HUDEP-2 (cell line): ENCODE data around the gene TSKU.
A peak's percentile ranks its signal among the peaks of the same experiment; 100 is the strongest.
"Not testable (repeated sequence)": the region's sequence is repeated elsewhere in the genome, so short reads cannot be mapped to it uniquely, and the experiment has no call there.

Experiments
- DNase-seq, 76 experiments: peaks; one replicate each; lab custom pipeline; 2025; ENCODE audit not compliant: unreplicated experiment in 76 of 76; lab: John Stamatoyannopoulos, UW

The TSKU gene

GRCh38 chr11:76787271-76787670 lies 4.1 kb downstream of the TSKU start:
- DNase-seq, result no peak

DNA sequence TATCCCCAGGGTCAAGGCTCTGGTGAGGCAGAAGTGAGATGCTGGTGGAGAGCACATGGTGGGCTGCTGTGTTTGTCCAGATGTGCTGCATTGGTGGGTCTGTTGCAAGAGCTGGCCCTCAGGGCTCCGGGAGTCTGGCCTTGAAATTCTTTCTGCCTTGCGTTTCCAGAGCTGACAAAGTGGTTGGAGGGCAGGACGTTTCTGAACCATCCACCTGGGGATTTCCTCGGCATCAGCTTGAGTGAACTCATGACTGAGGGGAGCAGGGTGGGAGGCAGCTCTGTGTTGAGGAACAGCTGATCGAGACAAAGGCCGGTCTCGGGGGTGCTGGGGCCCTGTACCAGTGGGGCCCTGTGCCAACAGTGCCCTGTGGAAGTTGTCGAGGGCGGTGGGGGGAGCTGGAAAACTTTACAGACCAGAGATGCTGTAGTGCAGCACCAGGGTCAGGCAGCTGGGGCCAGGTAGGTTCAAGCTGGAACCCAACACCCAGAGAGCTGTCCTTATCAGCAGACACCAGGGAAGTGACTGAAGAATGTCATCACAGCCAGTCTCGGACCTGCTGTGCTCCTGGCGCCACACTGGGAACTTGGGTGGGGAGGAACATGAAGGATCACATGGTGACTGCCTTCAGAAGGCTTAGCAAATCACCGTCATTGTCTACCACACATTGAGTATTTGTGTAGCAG lies 4.9 kb downstream of the TSKU start:
- DNase-seq, result peak in 55 of 76 experiments; percentile 11 to 75 (median 38)

DNA sequence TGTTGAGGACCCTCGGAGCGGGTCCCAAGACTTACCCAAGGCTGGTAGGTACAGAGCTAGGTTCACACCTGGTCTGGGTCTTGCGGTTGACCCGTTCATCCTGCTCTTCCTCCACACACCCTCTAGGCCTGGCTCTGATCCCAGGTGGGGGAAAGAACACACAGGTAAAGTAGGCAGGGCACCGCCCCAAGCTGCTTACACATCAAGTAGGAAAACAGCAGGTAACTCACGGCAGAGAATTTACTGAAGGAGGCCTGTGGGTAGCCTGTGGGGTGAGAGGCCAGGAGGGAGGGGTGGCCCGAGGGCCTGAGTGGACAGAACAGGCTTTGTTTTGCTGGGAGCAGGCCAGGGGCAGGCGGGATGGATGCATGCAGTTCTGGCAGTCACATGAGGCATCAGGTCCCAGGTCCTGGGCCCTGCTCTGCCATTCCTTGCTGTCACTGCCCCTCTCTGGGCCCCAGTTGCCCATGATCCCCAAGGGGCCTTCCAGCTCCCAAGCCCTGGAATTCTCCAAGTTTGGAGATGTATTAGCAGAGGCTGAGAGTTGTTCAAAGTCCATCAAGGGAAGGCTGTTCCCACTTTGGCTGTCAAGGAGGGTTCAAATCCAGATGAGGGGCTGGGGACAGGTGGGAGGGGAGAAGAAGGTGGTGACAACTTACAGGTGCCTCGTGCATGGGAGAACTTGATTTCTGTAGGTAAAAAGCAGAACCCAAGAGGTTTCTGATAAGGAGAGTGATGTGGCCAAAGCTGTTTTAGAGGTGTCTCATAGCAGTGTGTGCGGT lies 5.7 kb downstream of the TSKU start:
- no peak for DNase-seq

GRCh38 chr11:76789443-76789719 lies 6.2 kb downstream of the TSKU start:
- no peak for DNase-seq

DNA sequence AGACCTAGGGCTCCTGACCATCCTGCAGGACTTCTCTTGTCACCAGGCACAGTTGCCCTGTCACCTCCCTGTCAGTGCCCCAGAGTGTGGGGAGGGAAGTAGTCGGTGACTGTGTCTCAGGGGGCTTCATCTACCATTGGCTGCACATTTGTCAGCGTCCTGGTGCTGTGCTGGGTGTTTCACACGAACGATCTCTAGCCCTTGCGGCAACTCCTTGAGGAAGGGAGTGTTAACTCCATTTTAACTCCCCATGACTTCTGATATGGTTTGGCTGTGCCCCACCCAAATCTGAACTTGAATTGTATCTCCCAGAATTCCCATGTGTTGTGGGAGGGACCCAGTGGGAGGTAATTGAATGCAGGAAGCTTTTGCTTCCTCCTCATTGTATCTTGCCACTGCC lies 7.1 kb downstream of the TSKU start:
- DNase-seq, result no peak

DNA sequence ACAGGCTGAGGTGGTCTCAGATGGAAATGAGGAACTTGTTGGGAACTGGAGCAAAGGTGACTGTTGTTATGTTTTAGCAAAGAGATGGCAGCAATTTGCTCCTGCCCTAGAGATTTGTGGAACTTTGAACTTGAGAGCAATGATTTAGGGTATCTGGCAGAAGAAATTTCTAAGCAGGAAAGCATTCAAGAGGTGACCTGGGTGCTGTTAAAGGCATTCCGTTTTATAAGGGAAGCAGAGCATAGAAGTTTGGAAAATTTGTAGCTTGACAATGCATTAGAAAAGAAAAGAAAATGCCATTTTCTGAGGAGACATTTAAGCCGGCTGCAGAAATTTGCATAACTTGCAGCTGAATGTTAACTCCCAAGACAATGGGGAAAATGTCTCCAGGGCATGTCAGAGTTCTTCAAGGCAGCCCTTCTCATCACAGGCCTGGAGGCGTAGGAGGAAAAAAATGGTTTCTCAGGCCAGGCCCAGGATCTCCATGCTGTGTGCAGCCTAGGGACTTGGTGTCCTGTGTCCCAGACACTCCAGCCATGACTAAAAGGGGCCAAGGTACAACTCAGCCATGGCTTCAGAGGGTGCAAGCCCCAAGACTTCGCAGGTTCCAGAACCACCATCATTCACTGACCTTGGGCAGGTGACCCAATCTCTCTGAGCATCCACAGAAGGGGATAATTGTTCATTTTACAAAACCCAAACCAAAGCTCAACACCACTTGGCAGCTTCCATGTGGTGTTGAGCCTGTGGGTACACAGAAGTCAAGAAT lies 8.0 kb downstream of the TSKU start:
- not testable (repeated sequence) for DNase-seq

DNA sequence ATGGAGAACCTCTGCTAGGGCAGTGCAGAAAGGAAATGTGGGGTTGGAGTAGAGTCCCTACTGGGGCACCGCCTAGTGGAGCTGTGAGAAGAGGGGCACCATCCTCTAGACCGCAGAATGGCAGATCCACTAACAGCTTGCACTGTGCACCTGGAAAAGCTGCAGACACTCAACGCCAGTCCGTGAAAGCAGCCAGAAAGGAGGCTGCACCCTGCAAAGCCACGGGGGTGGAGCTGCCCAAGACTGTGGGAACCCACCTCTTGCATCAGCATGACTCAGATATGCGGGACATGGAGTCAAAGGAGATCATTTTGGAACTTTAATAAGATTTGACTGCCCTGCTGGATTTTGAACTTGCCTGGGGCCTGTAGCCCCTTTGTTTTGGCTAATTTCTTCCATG lies 8.7 kb downstream of the TSKU start:
- peak in 3 of 76 experiments; percentile 10 to 18 (median 16) for DNase-seq

- no peak for DNase-seq
These were observed 9.5 kb downstream of the TSKU start for GRCh38 chr11:76792505-76793264.

DNA sequence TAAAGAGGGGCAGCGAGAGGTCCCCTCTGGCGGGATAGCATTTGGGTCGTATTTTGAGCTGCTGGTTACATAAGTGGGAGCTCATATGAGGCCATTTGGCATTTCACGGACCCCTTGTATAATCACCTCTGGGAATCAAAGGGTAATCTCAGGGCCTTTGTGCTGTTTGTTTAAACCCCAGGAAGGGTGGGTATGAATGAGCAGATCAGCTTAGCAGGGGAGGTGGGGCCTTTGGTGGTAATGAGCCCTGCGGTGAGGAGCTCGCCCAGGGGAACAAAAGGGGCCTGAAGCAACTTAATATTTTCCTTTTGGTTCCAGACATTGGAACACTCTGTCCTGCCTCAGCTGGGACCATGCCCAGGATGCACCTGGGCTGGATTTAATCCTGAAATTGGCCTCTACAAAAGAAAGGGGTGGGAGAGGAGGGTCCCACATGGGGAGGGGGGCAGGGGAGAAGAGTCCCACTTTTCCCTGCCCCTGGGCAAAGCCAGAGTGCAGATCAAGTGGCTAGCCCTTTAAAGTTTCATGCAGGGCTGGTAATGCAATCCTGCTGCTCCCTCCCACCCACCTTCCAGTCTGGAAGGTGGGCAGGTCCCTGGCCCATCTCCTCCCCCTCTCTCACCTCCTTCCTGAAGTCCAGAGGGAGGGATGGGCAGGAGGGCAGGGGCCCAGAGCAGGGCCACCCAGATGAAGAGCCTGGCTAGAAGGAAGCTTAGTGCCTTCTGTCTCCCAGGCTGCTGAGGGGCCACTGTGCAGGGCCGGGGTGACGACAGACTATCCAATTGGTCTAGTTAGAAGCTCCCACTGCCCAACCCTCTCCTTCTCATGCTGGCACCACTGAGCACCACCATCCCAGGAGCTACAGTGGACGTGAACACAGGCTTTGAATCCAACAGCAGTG lies 10.5 kb downstream of the TSKU start:
- no peak for DNase-seq

DNA sequence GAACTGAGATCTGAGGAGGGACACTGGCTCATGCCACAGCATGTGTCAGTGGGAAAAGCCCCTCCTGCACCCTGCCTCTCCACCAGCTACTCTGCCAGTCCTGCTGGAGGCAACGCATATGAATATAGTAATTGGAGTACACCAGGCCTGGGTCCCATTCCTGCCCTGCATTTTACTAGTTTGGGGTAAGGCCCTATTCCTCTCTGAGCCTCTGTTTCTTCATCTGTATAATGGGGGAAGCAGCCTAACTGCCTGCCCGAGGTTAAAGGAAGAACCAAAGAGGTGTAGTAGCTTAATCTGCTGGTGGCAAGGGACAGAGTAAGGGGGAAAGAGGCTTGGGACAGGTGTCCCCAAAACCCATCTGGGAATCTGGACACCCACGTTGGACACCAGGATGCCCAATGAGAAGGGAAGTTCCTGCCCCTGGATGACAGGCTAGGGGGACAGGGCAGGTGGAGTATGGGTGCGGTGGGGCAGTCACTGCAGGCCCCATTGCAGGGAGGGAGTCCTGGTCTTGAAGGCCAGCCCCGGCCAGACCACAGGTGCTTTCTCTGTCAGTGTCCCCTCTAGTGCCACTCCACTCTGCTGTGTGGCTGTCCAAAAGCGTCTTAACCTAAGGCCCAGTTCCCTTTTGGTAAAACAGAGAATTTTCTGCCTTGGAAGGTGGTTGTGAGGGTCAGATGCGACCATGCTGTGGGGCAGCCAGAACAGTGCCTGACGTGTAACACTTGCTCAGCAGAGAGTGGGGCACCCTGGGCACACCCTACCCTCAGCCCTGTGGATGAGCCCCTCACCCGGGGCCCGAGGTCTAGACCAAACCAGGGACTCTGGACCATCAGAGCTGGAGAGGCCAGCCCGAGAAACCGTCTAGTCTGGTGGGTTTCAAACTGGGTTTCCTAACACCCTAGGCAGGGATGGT lies 11.5 kb downstream of the TSKU start:
- no peak for DNase-seq

GRCh38 chr11:76795290-76795935 lies 12.3 kb downstream of the TSKU start:
- no peak for DNase-seq

DNA sequence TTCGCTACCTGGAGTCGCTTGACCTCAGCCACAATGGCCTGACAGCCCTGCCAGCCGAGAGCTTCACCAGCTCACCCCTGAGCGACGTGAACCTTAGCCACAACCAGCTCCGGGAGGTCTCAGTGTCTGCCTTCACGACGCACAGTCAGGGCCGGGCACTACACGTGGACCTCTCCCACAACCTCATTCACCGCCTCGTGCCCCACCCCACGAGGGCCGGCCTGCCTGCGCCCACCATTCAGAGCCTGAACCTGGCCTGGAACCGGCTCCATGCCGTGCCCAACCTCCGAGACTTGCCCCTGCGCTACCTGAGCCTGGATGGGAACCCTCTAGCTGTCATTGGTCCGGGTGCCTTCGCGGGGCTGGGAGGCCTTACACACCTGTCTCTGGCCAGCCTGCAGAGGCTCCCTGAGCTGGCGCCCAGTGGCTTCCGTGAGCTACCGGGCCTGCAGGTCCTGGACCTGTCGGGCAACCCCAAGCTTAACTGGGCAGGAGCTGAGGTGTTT lies 12.8 kb downstream of the TSKU start:
- DNase-seq, result no peak

DNA sequence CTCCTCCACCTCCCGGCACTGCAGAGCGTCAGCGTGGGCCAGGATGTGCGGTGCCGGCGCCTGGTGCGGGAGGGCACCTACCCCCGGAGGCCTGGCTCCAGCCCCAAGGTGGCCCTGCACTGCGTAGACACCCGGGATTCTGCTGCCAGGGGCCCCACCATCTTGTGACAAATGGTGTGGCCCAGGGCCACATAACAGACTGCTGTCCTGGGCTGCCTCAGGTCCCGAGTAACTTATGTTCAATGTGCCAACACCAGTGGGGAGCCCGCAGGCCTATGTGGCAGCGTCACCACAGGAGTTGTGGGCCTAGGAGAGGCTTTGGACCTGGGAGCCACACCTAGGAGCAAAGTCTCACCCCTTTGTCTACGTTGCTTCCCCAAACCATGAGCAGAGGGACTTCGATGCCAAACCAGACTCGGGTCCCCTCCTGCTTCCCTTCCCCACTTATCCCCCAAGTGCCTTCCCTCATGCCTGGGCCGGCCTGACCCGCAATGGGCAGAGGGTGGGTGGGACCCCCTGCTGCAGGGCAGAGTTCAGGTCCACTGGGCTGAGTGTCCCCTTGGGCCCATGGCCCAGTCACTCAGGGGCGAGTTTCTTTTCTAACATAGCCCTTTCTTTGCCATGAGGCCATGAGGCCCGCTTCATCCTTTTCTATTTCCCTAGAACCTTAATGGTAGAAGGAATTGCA lies 13.5 kb downstream of the TSKU start:
- no peak for DNase-seq

- DNase-seq, result no peak
These were observed 14.4 kb downstream of the TSKU start for GRCh38 chr11:76797341-76798201.

- DNase-seq, result no peak
These were observed 15.0 kb downstream of the TSKU start for GRCh38 chr11:76798202-76798581.

DNA sequence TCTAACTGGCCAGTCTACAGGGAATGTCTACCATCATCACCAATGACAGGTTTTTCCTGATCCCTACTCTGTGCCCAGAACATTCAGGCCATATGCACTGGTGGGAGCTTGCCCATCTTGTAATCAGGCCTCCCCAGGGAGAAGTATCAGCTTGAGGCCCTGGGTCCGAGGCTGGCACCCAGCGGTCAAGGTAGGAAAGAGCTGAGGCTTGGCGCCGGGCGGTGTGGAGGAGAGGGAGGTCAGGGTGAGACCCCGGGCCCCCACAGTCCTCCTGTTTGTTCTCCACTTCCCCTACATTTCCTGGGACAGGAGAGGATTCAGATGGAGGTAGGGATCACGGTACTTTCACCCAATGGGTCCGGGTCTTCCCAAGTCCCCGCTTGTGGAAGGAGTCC lies 15.5 kb downstream of the TSKU start:
- DNase-seq, result no peak
